ENCODE measurements around the gene GADD45GIP1. TPM values are rescaled to one million over a fixed set of nuclear protein-coding genes. Genes with fewer than 3 reads are reported as not detected.

The GADD45GIP1 gene
- total and polyA plus RNA-seq, 10 of the 15 experiments (the other 5 are each of a cell fraction or from before 2014, with no cell fraction given), result 5.1 to 136 (median 30.1) TPM

- TF ChIP-seq E2F4 (IDR thresholded peaks at IDR 0.05; ENCODE audit: low read depth, low read length) (peak; percentile 60), RELB (IDR thresholded peaks at IDR 0.05; ENCODE audit: low read depth) (0 out of 2 replicates have a peak, but pooled peaks have one; percentile 26), PBX3 (IDR thresholded peaks at IDR 0.05; ENCODE audit: insufficient replicate concordance, low read depth, low read length) (no peak), NBN (IDR thresholded peaks at IDR 0.05) (peak; percentile 61), LARP7 (IDR thresholded peaks at IDR 0.05) (peak; percentile 90), YY1 (IDR thresholded peaks at IDR 0.05; ENCODE audit: low read depth, low read length) (peak; percentile 76), KLF5 (IDR thresholded peaks at IDR 0.05; ENCODE audit: partially characterized antibody) (no peak), MXI1 (IDR thresholded peaks at IDR 0.05; ENCODE audit: low read depth, low read length) (no peak), ZNF384 (IDR thresholded peaks at IDR 0.05; ENCODE audit: borderline replicate concordance, low read depth, low read length) (no peak), SIN3A (IDR thresholded peaks at IDR 0.05; ENCODE audit: low read depth, low read length) (no peak), BACH1 (IDR thresholded peaks at IDR 0.05; ENCODE audit: borderline replicate concordance) (peak; percentile 74; the same call in 1 of the 2 replicates), IKZF2 (IDR thresholded peaks at IDR 0.05) (peak; percentile 74 to 75), MTA2 (IDR thresholded peaks at IDR 0.05; ENCODE audit: low read depth) (no peak; the same call in 1 of the 2 replicates), DPF2 (IDR thresholded peaks at IDR 0.05) (peak; percentile 81)
Observed at GRCh38 chr19:12965017-12965811, 8.2 kb upstream of the GADD45GIP1 start (continued).
